22Rv1 (cell line): ENCODE data around the gene ZFP64.

ENCODE experiments used
- CTCF ChIP-seq: fragments of 450-650 bp; IDR thresholded peaks from 2 replicates; pipeline ENCODE4 v1.5.1; 2017; ENCODE audit warnings: mild to moderate bottlenecking
- ZFX ChIP-seq: fragments of 450-650 bp; IDR thresholded peaks from 2 replicates; pipeline ENCODE4 v1.6.1; 2017; ENCODE audit warnings: antibody characterized with exemption, borderline replicate concordance

GRCh38 chr20:52240802-52241201, 49.2 kb upstream of the ZFP64 start:
- TF ChIP-seq CTCF, result no peak
- no peak for TF ChIP-seq ZFX
